HepG2 (cell line): ENCODE data around the gene ADIPOR2. TPM values are rescaled to one million over a fixed set of nuclear protein-coding genes. Genes with fewer than 3 reads are reported as not detected.

ENCODE experiments used
- FOSL2 ChIP-seq: sonication (generic); formaldehyde crosslinking; IDR thresholded peaks from 2 replicates; pipeline ENCODE4 v1.4.0; 2020; ENCODE audit warnings: missing genetic modification reagents
- GRHL1 ChIP-seq: sonication (generic); formaldehyde crosslinking; conservative IDR thresholded peaks from 2 replicates; pipeline ENCODE4 v1.8.0; 2022; ENCODE audit warnings: missing genetic modification reagents
- HIC2 ChIP-seq: sonication (generic); formaldehyde crosslinking; IDR thresholded peaks from 2 replicates; pipeline ENCODE4 v1.9.0; 2022; ENCODE audit warnings: low read depth, missing genetic modification reagents
- HNRNPUL1 ChIP-seq: fragments of 200-400 bp; formaldehyde crosslinking; IDR thresholded peaks from 2 replicates; pipeline ENCODE4 v1.6.1; 2017; ENCODE audit warnings: low read depth, mild to moderate bottlenecking, low read length, moderate library complexity
- JUNB ChIP-seq: sonication (generic); formaldehyde crosslinking; IDR thresholded peaks from 2 replicates; pipeline ENCODE4 v1.8.0; 2022; ENCODE audit warnings: missing genetic modification reagents, mild to moderate bottlenecking, borderline replicate concordance
- KAT2B ChIP-seq: fragments of 150-350 bp; IDR thresholded peaks from 2 replicates; pipeline ENCODE4 v1.6.1; 2014; ENCODE audit warnings: low read depth, low read length, borderline replicate concordance
- KMT2B ChIP-seq: IDR thresholded peaks from 2 replicates; pipeline ENCODE4 v1.6.1; 2016; ENCODE audit warnings: missing genetic modification reagents, missing compliant biosample characterization
- PPARG ChIP-seq: conservative IDR thresholded peaks from 2 replicates; pipeline ENCODE4 v1.6.1; 2016; ENCODE audit warnings: missing biosample characterization, missing genetic modification reagents
- SKIL ChIP-seq: sonication (generic); formaldehyde crosslinking; IDR thresholded peaks from 2 replicates; pipeline ENCODE4 v1.8.0; 2022; ENCODE audit warnings: missing genetic modification reagents, mild to moderate bottlenecking, moderate library complexity, borderline replicate concordance
- TCF12 ChIP-seq, 2 experiments: fragments of 450-650 bp in 1 of 2; sonication (generic) in 1 of 2; formaldehyde crosslinking in 1 of 2; IDR thresholded peaks; 2 replicates each; pipeline versions ENCODE4 v1.6.1 to v1.8.0; 2017 to 2022; ENCODE audit warnings: antibody characterized with exemption in 1 of 2, mild to moderate bottlenecking in 1 of 2, missing genetic modification reagents in 1 of 2, moderate library complexity in 1 of 2
- ZNF232 ChIP-seq: sonication (generic); formaldehyde crosslinking; IDR thresholded peaks from 2 replicates; pipeline ENCODE4 v1.4.0; 2020; ENCODE audit warnings: missing genetic modification reagents, borderline replicate concordance
- ZNF296 ChIP-seq: sonication (generic); formaldehyde crosslinking; conservative IDR thresholded peaks from 2 replicates; pipeline ENCODE4 v1.5.0; 2020; ENCODE audit warnings: mild to moderate bottlenecking, missing genetic modification reagents
- ZNF44 ChIP-seq: sonication (generic); formaldehyde crosslinking; IDR thresholded peaks from 2 replicates; pipeline ENCODE4 v1.5.1; 2020; ENCODE audit warnings: mild to moderate bottlenecking, missing genetic modification reagents
- ZNF550 ChIP-seq: sonication (generic); formaldehyde crosslinking; IDR thresholded peaks from 2 replicates; pipeline ENCODE4 v1.4.0; 2020; ENCODE audit warnings: mild to moderate bottlenecking, missing genetic modification reagents, borderline replicate concordance
- ZNF574 ChIP-seq: sonication (generic); formaldehyde crosslinking; IDR thresholded peaks from 2 replicates; pipeline ENCODE4 v1.4.0; 2020; ENCODE audit warnings: missing genetic modification reagents
- ZNF576 ChIP-seq: sonication (generic); formaldehyde crosslinking; IDR thresholded peaks from 2 replicates; pipeline ENCODE4 v1.4.0; 2020; ENCODE audit warnings: mild to moderate bottlenecking, missing genetic modification reagents
- ZNF597 ChIP-seq: sonication (generic); formaldehyde crosslinking; IDR thresholded peaks from 2 replicates; pipeline ENCODE4 v1.5.0; 2020; ENCODE audit warnings: missing genetic modification reagents
- ZSCAN31 ChIP-seq: sonication (generic); formaldehyde crosslinking; IDR thresholded peaks from 2 replicates; pipeline ENCODE4 v1.5.0; 2020; ENCODE audit warnings: low read depth, mild to moderate bottlenecking, missing genetic modification reagents
- polyA plus RNA-seq, 8 experiments: library from polyadenylated mRNA; depleted of rRNA in 3 of 8; stranded (reverse) in 7 of 8; unstranded in 1 of 8; fragments of >200 nt; fragmentation: Illumina TruSeq in 4 of 8; extraction: Trizol in 4 of 8; gene quantifications; 2 replicates each; pipeline versions ENCODE4 v1.2.1 to v1.2.3, GENCODE V29; 2011 to 2016; ENCODE audit warnings: low read depth in 4 of 8, missing spikeins in 1 of 8, mixed read lengths in 1 of 8; ENCODE audit not compliant: insufficient read depth in 1 of 8
- total RNA-seq, 5 experiments: library from RNA; depleted of rRNA; stranded (reverse); fragments of >200 nt; fragmentation: Illumina TruSeq; extraction: Trizol; gene quantifications; 2 replicates each; pipeline ENCODE4 v1.2.3, GENCODE V29; 2016; ENCODE audit warnings: low read depth in 1 of 5

The ADIPOR2 gene
- total and polyA plus RNA-seq, 2 of the 13 experiments (the other 11 are each of a cell fraction or from before 2014, with no cell fraction given): 35.2 to 52.2 TPM

GRCh38 chr12:1810201-1810930 lies 119.5 kb downstream of the ADIPOR2 start (continued):
- TF ChIP-seq TCF12 (IDR thresholded peaks at IDR 0.05) (no peak), TCF12 (CRISPR knock-in tag; IDR thresholded peaks at IDR 0.05) (no peak), ZNF296 (CRISPR knock-in tag) (no peak), ZNF574 (CRISPR knock-in tag) (no peak), ZNF597 (CRISPR knock-in tag) (no peak), KAT2B (no peak), ZNF550 (CRISPR knock-in tag) (no peak), ZNF576 (CRISPR knock-in tag) (no peak), KMT2B (no peak), ZNF232 (CRISPR knock-in tag) (no peak), ZNF44 (CRISPR knock-in tag) (no peak), HIC2 (CRISPR knock-in tag) (no peak), FOSL2 (CRISPR knock-in tag) (peak; percentile 69), ZSCAN31 (no peak), PPARG (no peak), HNRNPUL1 (no peak), JUNB (CRISPR knock-in tag) (peak; percentile 35; the same call in 1 of the 2 replicates), SKIL (CRISPR knock-in tag) (no peak), GRHL1 (CRISPR knock-in tag) (no peak)
